Fibroblast of skin of abdomen (primary cell): ENCODE data around the gene RHO.
A peak's percentile ranks its signal among the peaks of the same experiment; 100 is the strongest.

Experiments used
- DNase-seq: peaks from one replicate; pipeline ENCODE4 v3.0.0-alpha.2; 2013

The RHO gene

GRCh38 chr3:129561619-129562248 lies 33.3 kb downstream of the RHO start:
- no peak for DNase-seq

- no peak for DNase-seq
Measured at GRCh38 chr3:129562803-129563202, 34.4 kb downstream of the RHO start.

GRCh38 chr3:129563332-129563731 lies 34.9 kb downstream of the RHO start:
- DNase-seq, result no peak

GRCh38 chr3:129563850-129564535 lies 35.6 kb downstream of the RHO start:
- no peak for DNase-seq

GRCh38 chr3:129564981-129565644 lies 36.7 kb downstream of the RHO start:
- no peak for DNase-seq

- DNase-seq, result no peak
Measured at GRCh38 chr3:129565902-129566301, 37.5 kb downstream of the RHO start.

GRCh38 chr3:129567176-129567705 lies 38.8 kb downstream of the RHO start:
- no peak for DNase-seq

- DNase-seq, result no peak
Measured at GRCh38 chr3:129567939-129568338, 39.5 kb downstream of the RHO start.

- DNase-seq, result no peak
Measured at GRCh38 chr3:129569856-129570255, 41.4 kb downstream of the RHO start.

GRCh38 chr3:129571605-129572547 lies 43.4 kb downstream of the RHO start:
- no peak for DNase-seq

GRCh38 chr3:129572603-129573002 lies 44.2 kb downstream of the RHO start:
- no peak for DNase-seq

- no peak for DNase-seq
Measured at GRCh38 chr3:129573493-129573892, 45.1 kb downstream of the RHO start.

GRCh38 chr3:129574206-129574605 lies 45.8 kb downstream of the RHO start:
- DNase-seq, result no peak

GRCh38 chr3:129575233-129575996 lies 47.0 kb downstream of the RHO start:
- DNase-seq, result no peak

GRCh38 chr3:129575997-129576384 lies 47.6 kb downstream of the RHO start:
- DNase-seq, result no peak

- DNase-seq, result no peak
Measured at GRCh38 chr3:129576514-129577352, 48.3 kb downstream of the RHO start.

- peak; percentile 33 for DNase-seq
Measured at GRCh38 chr3:129577366-129577765, 48.9 kb downstream of the RHO start.

GRCh38 chr3:129577925-129578786 lies 49.7 kb downstream of the RHO start:
- DNase-seq, result no peak

GRCh38 chr3:129579991-129580390 lies 51.6 kb downstream of the RHO start:
- DNase-seq, result no peak

- no peak for DNase-seq
Measured at GRCh38 chr3:129581623-129582022, 53.2 kb downstream of the RHO start.
